Stimulated activated CD4-positive, alpha-beta T cell treated with anti-CD3 and anti-CD28 coated beads, Interleukin-1b, Interleukin-23, amount 100 ng/mL, for 1 hour (primary cell): ENCODE data around the gene UTF1.
"Not testable (repeated sequence)": the region's sequence is repeated elsewhere in the genome, so short reads cannot be mapped to it uniquely, and the experiment has no call there.

Experiments
- DNase-seq, 2 donors: peaks; one replicate each; pipeline ENCODE4 v3.0.0-alpha.2; 2020; ENCODE audit warnings: low read depth in 2 of 2

Gene UTF1

GRCh38 chr10:133209641-133210040, 20.4 kb upstream of the UTF1 start:
- DNase-seq: no peak

GRCh38 chr10:133210398-133211140, 19.4 kb upstream of the UTF1 start:
- DNase-seq: no peak

- DNase-seq: no peak
Observed at GRCh38 chr10:133211141-133211830, 18.7 kb upstream of the UTF1 start.

GRCh38 chr10:133211959-133212852, 17.8 kb upstream of the UTF1 start:
- DNase-seq: no peak

GRCh38 chr10:133212853-133213494, 17.0 kb upstream of the UTF1 start:
- no peak for DNase-seq

- DNase-seq: no peak
Observed at GRCh38 chr10:133213641-133214467, 16.2 kb upstream of the UTF1 start.

GRCh38 chr10:133214468-133215410, 15.3 kb upstream of the UTF1 start:
- no peak for DNase-seq

- no peak for DNase-seq
Observed at GRCh38 chr10:133215586-133215985, 14.4 kb upstream of the UTF1 start.

GRCh38 chr10:133216776-133217175, 13.2 kb upstream of the UTF1 start:
- no peak for DNase-seq

GRCh38 chr10:133217800-133218589, 12.0 kb upstream of the UTF1 start:
- no peak for DNase-seq

GRCh38 chr10:133218891-133219290, 11.1 kb upstream of the UTF1 start:
- no peak for DNase-seq

- no peak for DNase-seq
Observed at GRCh38 chr10:133219782-133220181, 10.2 kb upstream of the UTF1 start.

GRCh38 chr10:133221331-133221730, 8.7 kb upstream of the UTF1 start:
- no peak for DNase-seq

GRCh38 chr10:133221756-133222155, 8.3 kb upstream of the UTF1 start:
- DNase-seq: not testable (repeated sequence)

- DNase-seq: no peak
Observed at GRCh38 chr10:133224076-133224475, 5.9 kb upstream of the UTF1 start.

- DNase-seq: no peak
Observed at GRCh38 chr10:133224756-133225372, 5.2 kb upstream of the UTF1 start.

- no peak for DNase-seq
Observed at GRCh38 chr10:133225707-133226191, 4.3 kb upstream of the UTF1 start.

GRCh38 chr10:133226251-133226808, 3.7 kb upstream of the UTF1 start:
- no peak for DNase-seq
